Bronchial epithelial cell (primary cell): Measurements from ENCODE around the gene EDN3. TPM values are rescaled to one million over a fixed set of nuclear protein-coding genes. Genes with fewer than 3 reads are reported as not detected.
A peak's percentile ranks its signal among the peaks of the same experiment; 100 is the strongest.

ENCODE experiments used
- DNase-seq: peaks from one replicate; pipeline ENCODE4 v3.0.0-alpha.2; 2010; ENCODE audit warnings: low read depth
- FAIRE-seq: peaks from 2 replicates; lab custom pipeline; 2011; peaks lifted over from hg19 to GRCh38; lab: Jason Lieb, UNC
- H3K27me3 ChIP-seq: 2 replicates; pipeline ENCODE4 v1.5.1; 2011; ENCODE audit warnings: low read length; ENCODE audit not compliant: control insufficient read depth, insufficient read depth
- H3K36me3 ChIP-seq: 2 replicates; pipeline ENCODE4 v1.5.1; 2011; ENCODE audit warnings: low read length; ENCODE audit not compliant: control insufficient read depth, insufficient read depth
- H3K4me3 ChIP-seq: 2 replicates; pipeline ENCODE4 v1.5.1; 2011; ENCODE audit warnings: mild to moderate bottlenecking, low read depth, low read length, control low read depth
- total RNA-seq: library from RNA; depleted of rRNA; stranded (reverse); fragments of >200 nt; gene quantifications from 2 replicates; pipeline ENCODE4 v1.2.1, GENCODE V29; 2014
- TF ChIP-seq, protein P1 (sequence below): IDR thresholded peaks from 2 replicates; pipeline ENCODE4 v1.5.1; 2011; ENCODE audit warnings: mild to moderate bottlenecking, moderate library complexity, low read length, control low read depth, inconsistent platforms; ENCODE audit not compliant: insufficient read depth, severe bottlenecking

EDN3 gene
- total RNA-seq, 1 donor from 2014 or later: not detected

GRCh38 chr20:59297686-59298085, 2.7 kb upstream of the EDN3 start:
- no peaks in the 10 kb centered on the region for H3K27me3 ChIP-seq
- no peak overlapping the region for H3K4me3 ChIP-seq
- FAIRE-seq (no peak), DNase-seq (no peak)
- H3K36me3 ChIP-seq: no peaks in the 10 kb centered on the region
- TF ChIP-seq, protein P1, sequence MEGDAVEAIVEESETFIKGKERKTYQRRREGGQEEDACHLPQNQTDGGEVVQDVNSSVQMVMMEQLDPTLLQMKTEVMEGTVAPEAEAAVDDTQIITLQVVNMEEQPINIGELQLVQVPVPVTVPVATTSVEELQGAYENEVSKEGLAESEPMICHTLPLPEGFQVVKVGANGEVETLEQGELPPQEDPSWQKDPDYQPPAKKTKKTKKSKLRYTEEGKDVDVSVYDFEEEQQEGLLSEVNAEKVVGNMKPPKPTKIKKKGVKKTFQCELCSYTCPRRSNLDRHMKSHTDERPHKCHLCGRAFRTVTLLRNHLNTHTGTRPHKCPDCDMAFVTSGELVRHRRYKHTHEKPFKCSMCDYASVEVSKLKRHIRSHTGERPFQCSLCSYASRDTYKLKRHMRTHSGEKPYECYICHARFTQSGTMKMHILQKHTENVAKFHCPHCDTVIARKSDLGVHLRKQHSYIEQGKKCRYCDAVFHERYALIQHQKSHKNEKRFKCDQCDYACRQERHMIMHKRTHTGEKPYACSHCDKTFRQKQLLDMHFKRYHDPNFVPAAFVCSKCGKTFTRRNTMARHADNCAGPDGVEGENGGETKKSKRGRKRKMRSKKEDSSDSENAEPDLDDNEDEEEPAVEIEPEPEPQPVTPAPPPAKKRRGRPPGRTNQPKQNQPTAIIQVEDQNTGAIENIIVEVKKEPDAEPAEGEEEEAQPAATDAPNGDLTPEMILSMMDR: no peak

DNA sequence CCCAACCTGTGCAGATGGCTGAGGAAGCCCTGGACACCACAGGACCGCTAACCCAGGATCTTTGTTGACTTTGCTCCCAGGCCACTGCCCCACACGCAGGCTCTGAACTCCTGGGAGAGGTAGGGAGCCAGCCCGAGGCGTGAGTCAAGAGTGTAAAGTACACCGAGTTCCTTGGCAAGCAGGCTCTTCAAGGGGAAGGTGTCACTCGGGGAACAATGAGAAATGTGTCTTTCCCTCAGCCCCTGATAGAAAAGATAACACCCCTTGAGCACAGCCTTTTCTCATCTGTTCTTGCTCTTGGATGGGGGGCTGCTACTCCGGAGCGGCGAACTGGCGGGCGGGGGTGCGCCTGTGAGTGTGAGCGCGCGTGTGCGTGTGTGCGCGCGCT, 472 bp upstream of the EDN3 start:
- FAIRE-seq (no peak), DNase-seq (no peak)
- no peaks in the 10 kb centered on the region for H3K36me3 ChIP-seq
- no peaks in the 10 kb centered on the region for H3K27me3 ChIP-seq
- no peak overlapping the region for H3K4me3 ChIP-seq
- TF ChIP-seq, protein P1: no peak

GRCh38 chr20:59301343-59302007, 1.1 kb downstream of the EDN3 start:
- TF ChIP-seq, protein P1: no peak
- Histone ChIP-seq H3K27me3 (no peaks in the 10 kb centered on the region), H3K4me3 (no peak overlapping the region), H3K36me3 (no peaks in the 10 kb centered on the region)
- DNase-seq (no peak), FAIRE-seq (peak; percentile 55)

DNA sequence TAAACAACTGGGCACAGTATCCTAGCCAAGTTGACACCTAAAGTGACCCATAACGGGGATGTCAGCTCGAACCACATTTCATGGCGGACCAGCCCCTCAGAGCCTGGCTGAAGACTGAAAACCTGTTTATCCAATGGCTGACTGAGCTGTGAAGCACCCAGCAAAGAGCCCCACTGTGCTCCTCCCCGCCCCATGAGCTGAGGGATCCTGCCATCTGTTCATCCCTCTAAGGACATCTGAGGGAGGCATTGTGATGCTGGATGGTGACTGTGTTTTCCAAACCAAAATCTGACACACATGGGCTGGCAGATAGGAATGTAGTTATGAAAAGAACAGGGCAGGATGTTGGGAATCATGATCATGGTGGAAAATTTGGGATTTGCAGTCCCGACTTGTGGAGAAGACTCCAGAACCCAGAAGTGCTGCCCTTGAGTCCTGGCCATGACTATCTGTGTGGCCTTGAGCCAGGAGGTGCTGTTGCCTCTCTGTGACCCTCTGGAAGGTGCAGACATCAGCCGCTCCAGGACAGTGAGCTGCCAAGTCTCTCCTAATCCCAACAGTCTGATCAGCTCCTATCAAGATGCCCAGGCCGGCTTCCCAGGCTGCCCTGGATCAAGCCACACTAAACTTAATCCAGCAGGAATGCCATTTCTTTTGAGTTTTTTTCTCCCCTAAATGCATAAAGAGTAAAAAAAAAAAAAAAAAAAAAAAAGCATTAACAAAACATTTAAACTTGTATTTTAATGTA, 5.7 kb downstream of the EDN3 start:
- TF ChIP-seq, protein P1: no peak
- DNase-seq (no peak), FAIRE-seq (no peak)
- Histone ChIP-seq H3K36me3 (no peaks in the 10 kb centered on the region), H3K4me3 (no peak overlapping the region), H3K27me3 (no peaks in the 10 kb centered on the region)

GRCh38 chr20:59307270-59307669, 6.9 kb downstream of the EDN3 start:
- TF ChIP-seq, protein P1: no peak
- no peak for FAIRE-seq
- Histone ChIP-seq H3K36me3 (no peaks in the 10 kb centered on the region), H3K4me3 (no peak overlapping the region), H3K27me3 (no peaks in the 10 kb centered on the region)
- no peak for DNase-seq
